ENCODE measurements around the gene C9orf72.

C9orf72 gene

GRCh38 chr9:27537756-27538155 lies 35.5 kb downstream of the C9orf72 start:
- DNase-seq (ENCODE audit: low spot score), result no peak

GRCh38 chr9:27537027-27537435 lies 36.2 kb downstream of the C9orf72 start:
- DNase-seq (ENCODE audit: low spot score), result no peak

- no peak for DNase-seq (ENCODE audit: low spot score)
These were observed 37.1 kb downstream of the C9orf72 start for GRCh38 chr9:27536168-27536567.

- no peak for DNase-seq (ENCODE audit: low spot score)
These were observed 37.6 kb downstream of the C9orf72 start for GRCh38 chr9:27535701-27536118.

GRCh38 chr9:27534658-27535209 lies 38.5 kb downstream of the C9orf72 start:
- no peak for DNase-seq (ENCODE audit: low spot score)

GRCh38 chr9:27534131-27534530 lies 39.1 kb downstream of the C9orf72 start:
- DNase-seq (ENCODE audit: low spot score), result no peak

GRCh38 chr9:27533311-27533710 lies 40.0 kb downstream of the C9orf72 start:
- DNase-seq (ENCODE audit: low spot score), result no peak

- no peak for DNase-seq (ENCODE audit: low spot score)
These were observed 41.2 kb downstream of the C9orf72 start for GRCh38 chr9:27532046-27532445.

- DNase-seq (ENCODE audit: low spot score), result no peak
These were observed 42.1 kb downstream of the C9orf72 start for GRCh38 chr9:27530915-27531755.

- DNase-seq (ENCODE audit: low spot score), result peak; percentile 76
These were observed 43.7 kb downstream of the C9orf72 start, which contains the start of gene MOB3B for GRCh38 chr9:27529316-27530278. TSS of gene MOB3B (minus strand) at chr9:27529814. CDS start at chr9:27455550, 74,264 bp downstream.

- DNase-seq (ENCODE audit: low spot score), result peak; percentile 21
These were observed 44.4 kb downstream of the C9orf72 start for GRCh38 chr9:27528886-27529315.

- DNase-seq (ENCODE audit: low spot score), result peak; percentile 41
These were observed 45.0 kb downstream of the C9orf72 start for GRCh38 chr9:27528076-27528885.

- no peak for DNase-seq (ENCODE audit: low spot score)
These were observed 45.6 kb downstream of the C9orf72 start for GRCh38 chr9:27527702-27528075.

- DNase-seq (ENCODE audit: low spot score), result no peak
These were observed 49.0 kb downstream of the C9orf72 start, which contains the start of gene IFNK for GRCh38 chr9:27524236-27524635. TSS of gene IFNK (plus strand) at chr9:27524290. CDS start at chr9:27524337, 47 bp downstream.

GRCh38 chr9:27523141-27523540 lies 50.1 kb downstream of the C9orf72 start:
- DNase-seq (ENCODE audit: low spot score), result no peak

- DNase-seq (ENCODE audit: low spot score), result no peak
These were observed 52.3 kb downstream of the C9orf72 start for GRCh38 chr9:27520986-27521385.

- DNase-seq (ENCODE audit: low spot score), result no peak
These were observed 53.5 kb downstream of the C9orf72 start for GRCh38 chr9:27519466-27520465.

GRCh38 chr9:27518809-27519208 lies 54.5 kb downstream of the C9orf72 start:
- no peak for DNase-seq (ENCODE audit: low spot score)

- DNase-seq (ENCODE audit: low spot score), result no peak
These were observed 55.3 kb downstream of the C9orf72 start for GRCh38 chr9:27518006-27518405.

GRCh38 chr9:27514551-27514950 lies 58.7 kb downstream of the C9orf72 start:
- DNase-seq (ENCODE audit: low spot score), result no peak
